IPS-18c (cell line): ENCODE data around the gene CD40LG.

Experiments
- H3K4me3 ChIP-seq: 2 replicates; pipeline ENCODE4 v1.7.0; 2013; ENCODE audit warnings: low read depth, mild to moderate bottlenecking, low read length, moderate library complexity; ENCODE audit not compliant: insufficient read depth
- H3K9me3 ChIP-seq: one replicate; pipeline ENCODE4 v1.6.1; 2013; ENCODE audit warnings: mild to moderate bottlenecking, low read length, moderate library complexity; ENCODE audit not compliant: control insufficient read depth, insufficient read depth

The CD40LG gene

DNA sequence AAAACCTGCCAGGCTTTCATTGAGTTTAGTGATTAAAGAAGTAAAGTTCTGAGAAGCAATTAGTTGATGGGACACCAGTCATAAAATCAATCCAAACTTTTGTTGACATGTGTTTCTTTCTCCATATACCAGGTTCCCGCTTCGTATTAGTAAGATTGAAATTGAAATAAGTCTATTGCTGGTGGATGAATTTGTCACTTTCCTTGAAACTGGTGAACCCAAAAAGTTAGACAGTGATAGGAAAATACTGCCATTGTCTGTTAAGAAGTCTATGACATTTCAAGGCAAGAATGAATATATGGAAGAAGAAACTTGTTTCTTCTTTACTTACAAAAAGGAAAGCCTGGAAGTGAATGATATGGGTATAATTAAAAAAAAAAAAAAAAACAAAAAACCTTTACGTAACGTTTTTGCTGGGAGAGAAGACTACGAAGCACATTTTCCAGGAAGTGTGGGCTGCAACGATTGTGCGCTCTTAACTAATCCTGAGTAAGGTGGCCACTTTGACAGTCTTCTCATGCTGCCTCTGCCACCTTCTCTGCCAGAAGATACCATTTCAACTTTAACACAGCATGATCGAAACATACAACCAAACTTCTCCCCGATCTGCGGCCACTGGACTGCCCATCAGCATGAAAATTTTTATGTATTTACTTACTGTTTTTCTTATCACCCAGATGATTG, at the start of gene CD40LG:
TSS of gene CD40LG (plus strand) at position 482 of the 684 bp plus-strand sequence. CDS start at position 573, 91 bp downstream.
- Histone ChIP-seq H3K4me3 (no peak within 1 kb of the TSS), H3K9me3 (peaks cover 3% of the 10 kb centered on the region)

DNA sequence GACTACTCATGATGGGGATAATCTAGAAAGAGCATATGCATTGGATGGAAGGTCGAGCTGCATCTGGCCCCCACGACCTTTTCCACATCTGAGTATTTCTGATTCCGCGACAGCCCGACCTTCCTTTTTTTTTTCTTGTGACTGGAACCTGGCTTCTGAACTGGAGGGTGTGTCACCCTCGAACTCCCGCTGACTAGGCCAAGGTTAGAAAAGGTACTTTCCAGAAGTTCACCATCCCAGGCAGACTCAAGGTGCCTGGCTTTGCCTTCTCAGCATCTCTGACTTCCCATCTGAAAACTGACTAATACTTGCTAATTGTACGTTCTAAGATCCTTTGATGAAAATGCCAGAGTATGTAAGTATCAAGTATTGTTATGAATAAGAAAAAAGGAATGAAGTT, 49.3 kb upstream of the CD40LG start:
- peaks cover 7% of the 10 kb centered on the region for H3K9me3 ChIP-seq

DNA sequence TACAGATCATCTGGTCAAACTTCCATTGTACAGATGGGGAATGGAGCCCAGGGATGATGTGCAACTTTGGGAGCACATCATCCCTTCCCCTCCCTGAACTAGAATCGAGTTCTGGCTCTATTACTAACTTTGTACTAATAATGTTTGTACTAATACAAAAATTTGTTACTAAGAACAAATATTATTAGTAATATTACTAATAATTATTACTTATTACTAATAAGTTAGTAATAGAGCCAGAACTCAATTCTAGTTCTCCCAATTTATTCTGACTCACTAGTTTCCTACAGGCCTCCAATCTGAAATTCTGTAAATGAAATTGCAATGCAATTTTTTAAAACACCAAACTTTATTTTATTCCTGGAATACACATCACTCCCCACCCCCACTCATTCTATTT, 47.9 kb upstream of the CD40LG start:
- Histone ChIP-seq H3K4me3 (no peak overlapping the region), H3K9me3 (peaks cover 7% of the 10 kb centered on the region)

More for the DNA sequence above, 49.3 kb upstream of the CD40LG start:
- H3K4me3 ChIP-seq: no peak overlapping the region

GRCh38 chrX:136607236-136607635, 40.7 kb upstream of the CD40LG start:
- Histone ChIP-seq H3K9me3 (peaks cover 7% of the 10 kb centered on the region), H3K4me3 (no peak overlapping the region)

DNA sequence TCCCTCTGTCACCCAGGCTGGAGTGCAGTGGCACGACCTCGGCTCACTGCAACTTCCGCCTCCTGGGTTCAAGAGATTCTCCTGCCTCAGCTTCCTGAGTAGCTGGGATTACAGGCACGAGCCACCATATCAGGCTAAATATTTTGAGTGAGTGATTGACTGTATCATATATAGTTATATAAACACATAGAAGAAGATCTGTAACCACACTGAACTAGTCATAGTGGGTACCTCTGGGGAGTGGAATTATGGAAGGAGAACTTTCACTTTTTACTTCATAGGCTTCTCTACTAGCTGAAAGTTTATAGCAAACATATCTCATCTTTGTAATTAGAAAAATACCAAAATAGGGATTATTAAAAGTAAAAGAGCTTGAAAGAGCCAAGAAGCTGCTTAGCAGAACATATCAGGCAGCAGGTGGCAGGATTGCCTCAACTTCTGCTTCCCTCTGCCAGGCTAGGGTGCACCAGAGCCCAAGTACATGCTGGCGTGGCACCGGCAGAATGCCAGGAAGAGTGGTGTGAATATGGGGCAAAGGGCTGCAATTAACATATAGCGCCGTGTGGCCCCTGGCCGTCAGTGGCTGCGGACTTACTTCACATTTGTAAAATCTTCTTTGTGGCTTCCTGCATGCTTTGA, 39.5 kb upstream of the CD40LG start:
- H3K4me3 ChIP-seq: no peak overlapping the region
- peaks cover 5% of the 10 kb centered on the region for H3K9me3 ChIP-seq

DNA sequence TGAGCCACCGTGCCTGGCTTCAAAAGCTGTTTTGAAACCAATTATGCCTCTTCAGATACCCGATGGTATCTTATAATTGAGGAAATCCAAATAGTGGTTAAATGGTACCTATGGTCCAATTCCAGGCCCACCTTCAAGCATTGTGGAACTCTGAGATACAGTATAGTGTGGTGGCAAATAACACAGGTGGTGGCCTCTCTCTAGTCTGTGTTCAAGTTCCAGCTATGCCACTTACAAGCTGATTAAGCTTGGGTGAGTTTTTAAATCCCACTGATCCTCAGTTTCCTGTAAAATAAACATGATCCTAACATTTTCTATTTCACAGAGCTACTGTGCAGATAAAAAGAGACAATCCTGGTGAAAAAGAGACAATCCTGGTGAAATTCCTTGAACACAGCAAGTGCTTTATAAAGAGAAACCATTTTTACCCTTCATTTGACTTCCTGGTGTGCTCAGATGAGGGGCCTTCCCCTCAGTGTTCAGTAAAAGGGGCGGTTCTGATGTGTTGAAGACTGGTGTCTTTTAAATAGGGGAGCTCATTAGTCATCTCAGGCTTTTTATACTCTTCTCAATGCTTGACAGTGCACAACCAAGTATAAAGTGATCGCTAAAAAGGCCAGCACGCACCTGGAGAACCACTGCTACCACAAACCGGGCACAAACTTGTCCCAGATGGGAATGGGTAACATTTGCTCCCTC, 30.8 kb upstream of the CD40LG start:
- H3K9me3 ChIP-seq: peaks cover 11% of the 10 kb centered on the region

DNA sequence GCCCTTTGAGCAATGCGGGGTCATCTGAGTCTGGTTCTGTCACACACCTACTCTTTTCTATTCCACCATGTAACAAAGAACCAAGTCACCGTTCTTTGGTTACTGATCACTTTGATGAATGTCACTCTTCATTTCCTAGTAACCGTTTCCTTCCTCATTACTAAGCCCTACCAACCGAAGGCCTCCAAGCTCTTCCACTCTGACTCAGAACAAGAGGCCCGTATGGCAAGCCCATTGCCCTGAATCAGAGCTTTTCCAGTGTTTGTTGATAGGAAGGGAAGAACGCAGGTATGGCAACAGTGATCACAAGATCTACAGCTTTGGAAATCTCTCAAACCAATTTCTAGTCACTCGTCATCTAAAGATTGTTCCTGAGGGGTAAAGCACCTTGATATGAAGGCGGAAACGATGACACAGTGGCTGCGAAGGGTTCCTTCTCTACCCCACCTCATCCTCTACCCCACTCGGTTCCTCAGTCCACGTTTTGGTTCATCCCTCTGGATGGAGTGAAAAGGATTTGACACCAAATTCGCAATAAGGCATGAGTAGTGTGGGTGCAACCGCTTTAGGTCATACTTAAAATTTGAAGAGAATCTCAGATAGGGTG, 28.0 kb upstream of the CD40LG start:
- Histone ChIP-seq H3K9me3 (peaks cover 10% of the 10 kb centered on the region), H3K4me3 (no peak overlapping the region; the same call in 1 of the 2 replicates)

More for the DNA sequence above, 30.8 kb upstream of the CD40LG start:
- no peak overlapping the region for H3K4me3 ChIP-seq

DNA sequence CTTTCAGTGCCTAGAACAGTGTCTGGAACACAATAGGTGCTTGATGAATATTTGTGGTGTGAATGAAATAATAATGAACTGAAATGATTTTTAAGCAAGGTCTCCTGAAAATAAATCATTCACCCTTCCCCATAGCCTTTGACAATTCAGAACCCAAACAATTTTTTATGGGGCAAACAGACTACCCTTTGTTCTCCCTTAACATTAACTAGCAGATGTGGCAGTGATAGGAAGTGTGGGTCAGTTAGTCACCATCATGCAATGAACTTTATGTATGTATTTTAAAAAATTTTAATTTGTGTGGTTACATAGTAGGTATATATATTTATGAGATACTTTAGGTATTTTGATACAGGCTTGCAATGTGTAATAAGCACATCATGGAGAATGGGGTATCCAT, 27.2 kb upstream of the CD40LG start:
- H3K4me3 ChIP-seq: no peak overlapping the region

DNA sequence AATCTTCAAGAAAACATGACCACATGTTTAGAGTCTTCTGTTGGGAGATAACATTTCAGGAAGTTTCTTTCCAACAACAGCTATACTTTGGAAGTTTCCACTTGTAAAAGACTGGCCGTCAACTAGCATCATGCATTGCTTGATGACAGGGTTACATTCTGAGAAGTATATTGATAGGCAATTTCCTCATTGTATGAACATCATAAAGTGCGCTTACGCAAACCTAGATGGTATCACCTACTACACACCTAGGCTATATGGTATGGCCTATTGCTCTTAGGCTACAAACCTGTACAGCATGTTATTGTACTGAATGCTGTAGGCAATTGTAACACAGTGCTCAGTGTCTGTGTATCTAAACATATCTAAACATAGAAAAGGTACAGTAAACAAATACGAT, 25.4 kb upstream of the CD40LG start:
- Histone ChIP-seq H3K4me3 (no peak overlapping the region), H3K9me3 (peaks cover 5% of the 10 kb centered on the region)

More for the DNA sequence above, 27.2 kb upstream of the CD40LG start:
- peaks cover 8% of the 10 kb centered on the region for H3K9me3 ChIP-seq

- Histone ChIP-seq H3K9me3 (peaks cover 2% of the 10 kb centered on the region), H3K4me3 (no peak overlapping the region)
Measured at GRCh38 chrX:136623396-136623795, 24.6 kb upstream of the CD40LG start.

GRCh38 chrX:136625246-136625645, 22.7 kb upstream of the CD40LG start:
- no peak overlapping the region for H3K4me3 ChIP-seq
- peaks cover 4% of the 10 kb centered on the region for H3K9me3 ChIP-seq

GRCh38 chrX:136626237-136626636, 21.7 kb upstream of the CD40LG start:
- Histone ChIP-seq H3K4me3 (no peak overlapping the region), H3K9me3 (peaks cover 4% of the 10 kb centered on the region)

DNA sequence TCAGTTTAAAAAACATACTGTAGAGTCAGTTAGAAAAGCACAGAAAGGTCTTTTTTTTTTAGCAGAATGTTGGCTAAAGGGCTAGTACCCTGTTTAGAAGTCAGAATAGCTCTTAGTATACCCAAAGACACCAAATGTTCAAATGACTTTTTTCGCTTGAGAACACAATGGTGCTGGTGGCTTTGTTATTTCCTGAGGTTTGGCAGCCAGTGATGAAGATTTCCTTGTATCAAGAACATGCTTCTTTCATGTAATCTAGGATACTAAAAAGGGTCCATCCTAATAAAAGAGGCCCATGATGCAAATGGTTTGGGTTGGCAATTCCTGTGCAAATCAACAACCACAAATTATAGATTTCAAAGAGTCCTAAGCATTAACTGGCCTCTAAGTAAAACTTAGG, 21.1 kb upstream of the CD40LG start:
- Histone ChIP-seq H3K4me3 (no peak overlapping the region), H3K9me3 (peaks cover 4% of the 10 kb centered on the region)

GRCh38 chrX:136627409-136627808, 20.5 kb upstream of the CD40LG start:
- H3K9me3 ChIP-seq: peaks cover 4% of the 10 kb centered on the region
- H3K4me3 ChIP-seq: no peak overlapping the region

DNA sequence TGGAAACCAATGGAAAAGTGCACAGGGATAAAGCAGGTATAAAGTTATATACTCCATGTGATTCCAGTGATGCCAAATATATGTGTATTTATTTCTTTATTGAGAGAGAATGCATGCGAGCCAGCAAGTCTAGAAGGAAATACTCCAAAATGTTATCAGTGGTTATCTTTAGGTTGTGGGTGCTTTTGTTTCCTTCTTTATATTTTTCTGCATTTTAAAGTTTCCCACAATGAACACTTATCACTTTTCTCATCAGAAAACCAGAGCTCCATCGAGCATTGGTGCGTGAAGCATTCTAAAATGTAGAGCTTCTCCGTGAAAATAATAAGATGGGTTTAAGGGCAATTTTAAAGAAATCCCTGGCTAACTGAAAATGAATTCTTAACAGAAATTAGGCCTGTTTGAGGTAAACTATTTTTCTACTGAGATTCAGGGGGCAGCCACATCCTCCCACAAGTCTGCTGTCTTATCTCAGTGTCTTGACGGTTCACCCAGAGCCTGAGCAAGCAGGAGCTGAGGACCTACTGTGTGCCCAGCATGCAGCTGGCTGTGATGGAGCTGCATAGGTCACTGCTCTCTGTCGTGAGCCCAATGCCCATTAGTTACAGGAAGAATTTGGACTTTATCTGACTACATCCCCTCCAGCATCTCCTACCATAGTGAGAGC, 18.7 kb upstream of the CD40LG start:
- H3K9me3 ChIP-seq: peaks cover 2% of the 10 kb centered on the region
- H3K4me3 ChIP-seq: no peak overlapping the region

- Histone ChIP-seq H3K4me3 (no peak overlapping the region), H3K9me3 (peaks cover 2% of the 10 kb centered on the region)
Measured at GRCh38 chrX:136630881-136631280, 17.1 kb upstream of the CD40LG start.

- Histone ChIP-seq H3K9me3 (no peaks in the 10 kb centered on the region), H3K4me3 (no peak overlapping the region)
Measured at GRCh38 chrX:136635235-136635634, 12.7 kb upstream of the CD40LG start.
